Measurements from ENCODE around the gene IFI35. TPM values are rescaled to one million over a fixed set of nuclear protein-coding genes. Genes with fewer than 3 reads are reported as not detected.

Gene IFI35
- polyA plus RNA-seq, 1 of the 3 experiments (the other 2 are of a cell fraction): 17.6 TPM

DNA sequence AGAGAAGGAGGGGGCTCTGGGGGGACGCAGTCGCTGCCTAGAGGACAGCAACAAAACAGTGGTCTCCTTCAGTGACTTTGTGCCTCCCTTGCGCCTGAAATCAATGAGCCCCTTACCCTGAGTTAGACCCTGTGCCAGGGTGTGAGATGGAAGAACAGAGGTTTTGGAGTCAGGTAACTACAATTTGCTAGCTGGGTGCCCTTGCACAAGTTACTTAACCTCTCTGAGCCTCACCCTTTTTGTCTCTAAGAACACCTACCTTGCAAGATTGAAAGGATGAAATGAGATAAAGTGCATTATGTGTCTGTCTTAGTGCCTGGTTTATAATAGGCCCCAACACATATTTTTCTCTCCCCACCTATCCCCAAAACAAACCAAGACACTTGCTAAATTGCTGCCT lies 28.3 kb downstream of the IFI35 start:
- DNase-seq: no peak
- Histone ChIP-seq H3K9me2 (no peaks in the 10 kb centered on the region), H3K79me2 (ENCODE audit: insufficient read depth) (no peaks in the 10 kb centered on the region), H3K27ac (ENCODE audit: low read depth in 2 of 2, low read length in 1 of 2) (no peak overlapping the region), H4K20me1 (ENCODE audit: insufficient read depth) (no peaks in the 10 kb centered on the region), H3K9ac (no peak overlapping the region), H3F3A (replicated peaks; ENCODE audit: insufficient read depth) (no peaks in the 10 kb centered on the region), H3K27me3 (ENCODE audit: insufficient read depth) (no peaks in the 10 kb centered on the region), H2AFZ (ENCODE audit: low read depth) (no peak overlapping the region), H3K4me2 (no peak overlapping the region), H3K9me3 (no peaks in the 10 kb centered on the region), H3K4me3 (ENCODE audit: low read depth in 2 of 2, low read length in 1 of 2) (no peak overlapping the region), H3K36me3 (replicated peaks in 1 of 2; ENCODE audit: control insufficient read depth in 1 of 2, insufficient read depth in 2 of 2, low read length in 1 of 2) (no peaks in the 10 kb centered on the region), H3K4me1 (ENCODE audit: control insufficient read depth in 1 of 2, insufficient read depth in 2 of 2, low read depth in 1 of 2, low read length in 1 of 2) (peaks cover 0 to 14% of the 10 kb centered on the region in 2 experiments; a peak in 1 of 4 replicates)
- ChIA-PET POLR2A (interaction anchor here (1.7 kb wide), 1 partner anchor 10 kb away, joined by 9 read pairs; the partner anchor contains the start of gene RND2), CTCF (interaction anchor here (1.0 to 1.7 kb wide), 3 partner anchors 9 to 10 kb away, joined by 3 to 7 read pairs (median 3); partner anchors contain the start of gene RND2)
- TF ChIP-seq RAD21 (IDR thresholded peaks at IDR 0.05; ENCODE audit: low read length): no peak
- TF ChIP-seq GATA2 (CRISPR knock-in tag; IDR thresholded peaks at IDR 0.05): no peak
- WGBS (ENCODE audit: low lambda C conversion rate): 92% methylated on average over 2 of the region's 3 CpGs

DNA sequence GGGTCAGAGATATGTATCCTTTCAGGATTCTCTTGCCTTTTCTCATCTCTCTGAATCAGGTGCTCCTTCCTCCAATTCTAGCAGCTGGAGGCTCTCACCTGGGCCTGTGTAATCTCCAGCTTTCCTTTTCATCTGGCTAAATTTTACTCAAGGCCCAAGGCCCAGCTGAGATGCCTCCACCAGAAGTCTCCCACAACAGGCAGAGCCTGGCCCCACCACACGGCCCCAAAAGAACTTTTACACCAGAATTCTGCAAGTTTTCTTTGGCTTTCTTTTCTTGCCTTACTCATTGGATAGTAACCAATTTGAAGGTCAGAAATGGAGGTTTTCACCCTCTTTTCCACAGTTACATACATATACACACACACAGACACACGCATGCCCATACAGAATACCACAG lies 33.1 kb downstream of the IFI35 start:
- Histone ChIP-seq H4K20me1 (ENCODE audit: insufficient read depth) (no peaks in the 10 kb centered on the region), H3K9me3 (no peaks in the 10 kb centered on the region), H3K79me2 (ENCODE audit: insufficient read depth) (no peaks in the 10 kb centered on the region), H3K4me3 (ENCODE audit: low read depth in 2 of 2, low read length in 1 of 2) (no peak overlapping the region), H3K9me2 (no peaks in the 10 kb centered on the region), H3K4me1 (ENCODE audit: control insufficient read depth in 1 of 2, insufficient read depth in 2 of 2, low read depth in 1 of 2, low read length in 1 of 2) (peaks cover 0 to 7% of the 10 kb centered on the region in 2 experiments; a peak in 1 of 4 replicates), H3K27me3 (ENCODE audit: insufficient read depth) (no peaks in the 10 kb centered on the region), H3K4me2 (no peak overlapping the region), H3K36me3 (replicated peaks in 1 of 2; ENCODE audit: control insufficient read depth in 1 of 2, insufficient read depth in 2 of 2, low read length in 1 of 2) (no peaks in the 10 kb centered on the region), H2AFZ (ENCODE audit: low read depth) (no peak overlapping the region), H3K9ac (no peak overlapping the region), H3F3A (replicated peaks; ENCODE audit: insufficient read depth) (no peaks in the 10 kb centered on the region), H3K27ac (ENCODE audit: low read depth in 2 of 2, low read length in 1 of 2) (no peak overlapping the region)
- 100% methylated on average over 2 of the region's 2 CpGs for WGBS (ENCODE audit: low lambda C conversion rate)
- CTCF ChIA-PET: interaction anchor here (1.1 kb wide), 1 partner anchor 15 kb away, joined by 3 read pairs; no protein-coding TSS in a partner anchor
- no peak for DNase-seq
- no peak for TF ChIP-seq RAD21 (IDR thresholded peaks at IDR 0.05; ENCODE audit: low read length)
- TF ChIP-seq FOXM1 (IDR thresholded peaks at IDR 0.05; ENCODE audit: low read depth): no peak
- no peak for TF ChIP-seq NRF1 (IDR thresholded peaks at IDR 0.05; ENCODE audit: low read depth, low read length)
- TF ChIP-seq, protein P1, sequence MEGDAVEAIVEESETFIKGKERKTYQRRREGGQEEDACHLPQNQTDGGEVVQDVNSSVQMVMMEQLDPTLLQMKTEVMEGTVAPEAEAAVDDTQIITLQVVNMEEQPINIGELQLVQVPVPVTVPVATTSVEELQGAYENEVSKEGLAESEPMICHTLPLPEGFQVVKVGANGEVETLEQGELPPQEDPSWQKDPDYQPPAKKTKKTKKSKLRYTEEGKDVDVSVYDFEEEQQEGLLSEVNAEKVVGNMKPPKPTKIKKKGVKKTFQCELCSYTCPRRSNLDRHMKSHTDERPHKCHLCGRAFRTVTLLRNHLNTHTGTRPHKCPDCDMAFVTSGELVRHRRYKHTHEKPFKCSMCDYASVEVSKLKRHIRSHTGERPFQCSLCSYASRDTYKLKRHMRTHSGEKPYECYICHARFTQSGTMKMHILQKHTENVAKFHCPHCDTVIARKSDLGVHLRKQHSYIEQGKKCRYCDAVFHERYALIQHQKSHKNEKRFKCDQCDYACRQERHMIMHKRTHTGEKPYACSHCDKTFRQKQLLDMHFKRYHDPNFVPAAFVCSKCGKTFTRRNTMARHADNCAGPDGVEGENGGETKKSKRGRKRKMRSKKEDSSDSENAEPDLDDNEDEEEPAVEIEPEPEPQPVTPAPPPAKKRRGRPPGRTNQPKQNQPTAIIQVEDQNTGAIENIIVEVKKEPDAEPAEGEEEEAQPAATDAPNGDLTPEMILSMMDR (IDR thresholded peaks at IDR 0.05): no peak
- no peak for TF ChIP-seq GATA2 (CRISPR knock-in tag; IDR thresholded peaks at IDR 0.05)
- no peak for TF ChIP-seq ELF1 (IDR thresholded peaks at IDR 0.05)
- TF ChIP-seq, protein P2, sequence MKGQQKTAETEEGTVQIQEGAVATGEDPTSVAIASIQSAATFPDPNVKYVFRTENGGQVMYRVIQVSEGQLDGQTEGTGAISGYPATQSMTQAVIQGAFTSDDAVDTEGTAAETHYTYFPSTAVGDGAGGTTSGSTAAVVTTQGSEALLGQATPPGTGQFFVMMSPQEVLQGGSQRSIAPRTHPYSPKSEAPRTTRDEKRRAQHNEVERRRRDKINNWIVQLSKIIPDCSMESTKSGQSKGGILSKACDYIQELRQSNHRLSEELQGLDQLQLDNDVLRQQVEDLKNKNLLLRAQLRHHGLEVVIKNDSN (IDR thresholded peaks at IDR 0.05; ENCODE audit: borderline replicate concordance, low read depth): no peak
- TF ChIP-seq FOSL2 (IDR thresholded peaks at IDR 0.05; ENCODE audit: borderline replicate concordance, low read depth): no peak
- TF ChIP-seq, protein P3, sequence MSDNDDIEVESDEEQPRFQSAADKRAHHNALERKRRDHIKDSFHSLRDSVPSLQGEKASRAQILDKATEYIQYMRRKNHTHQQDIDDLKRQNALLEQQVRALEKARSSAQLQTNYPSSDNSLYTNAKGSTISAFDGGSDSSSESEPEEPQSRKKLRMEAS (IDR thresholded peaks at IDR 0.05; ENCODE audit: low read depth): no peak
- TF ChIP-seq RCOR1 (IDR thresholded peaks at IDR 0.05; ENCODE audit: low read length): no peak
- TF ChIP-seq NFIC (IDR thresholded peaks at IDR 0.05; ENCODE audit: borderline replicate concordance): no peak
- no peak for TF ChIP-seq FOXJ3 (CRISPR knock-in tag; IDR thresholded peaks at IDR 0.05)
- no peak for TF ChIP-seq SMC3 (IDR thresholded peaks at IDR 0.05; ENCODE audit: low read depth, low read length)
- TF ChIP-seq CHD2 (IDR thresholded peaks at IDR 0.05; ENCODE audit: low read length, partially characterized antibody): no peak
- TF ChIP-seq, protein P4, sequence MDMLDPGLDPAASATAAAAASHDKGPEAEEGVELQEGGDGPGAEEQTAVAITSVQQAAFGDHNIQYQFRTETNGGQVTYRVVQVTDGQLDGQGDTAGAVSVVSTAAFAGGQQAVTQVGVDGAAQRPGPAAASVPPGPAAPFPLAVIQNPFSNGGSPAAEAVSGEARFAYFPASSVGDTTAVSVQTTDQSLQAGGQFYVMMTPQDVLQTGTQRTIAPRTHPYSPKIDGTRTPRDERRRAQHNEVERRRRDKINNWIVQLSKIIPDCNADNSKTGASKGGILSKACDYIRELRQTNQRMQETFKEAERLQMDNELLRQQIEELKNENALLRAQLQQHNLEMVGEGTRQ (IDR thresholded peaks at IDR 0.05; ENCODE audit: borderline replicate concordance, low read depth, low read length): no peak
- TF ChIP-seq, protein P5, sequence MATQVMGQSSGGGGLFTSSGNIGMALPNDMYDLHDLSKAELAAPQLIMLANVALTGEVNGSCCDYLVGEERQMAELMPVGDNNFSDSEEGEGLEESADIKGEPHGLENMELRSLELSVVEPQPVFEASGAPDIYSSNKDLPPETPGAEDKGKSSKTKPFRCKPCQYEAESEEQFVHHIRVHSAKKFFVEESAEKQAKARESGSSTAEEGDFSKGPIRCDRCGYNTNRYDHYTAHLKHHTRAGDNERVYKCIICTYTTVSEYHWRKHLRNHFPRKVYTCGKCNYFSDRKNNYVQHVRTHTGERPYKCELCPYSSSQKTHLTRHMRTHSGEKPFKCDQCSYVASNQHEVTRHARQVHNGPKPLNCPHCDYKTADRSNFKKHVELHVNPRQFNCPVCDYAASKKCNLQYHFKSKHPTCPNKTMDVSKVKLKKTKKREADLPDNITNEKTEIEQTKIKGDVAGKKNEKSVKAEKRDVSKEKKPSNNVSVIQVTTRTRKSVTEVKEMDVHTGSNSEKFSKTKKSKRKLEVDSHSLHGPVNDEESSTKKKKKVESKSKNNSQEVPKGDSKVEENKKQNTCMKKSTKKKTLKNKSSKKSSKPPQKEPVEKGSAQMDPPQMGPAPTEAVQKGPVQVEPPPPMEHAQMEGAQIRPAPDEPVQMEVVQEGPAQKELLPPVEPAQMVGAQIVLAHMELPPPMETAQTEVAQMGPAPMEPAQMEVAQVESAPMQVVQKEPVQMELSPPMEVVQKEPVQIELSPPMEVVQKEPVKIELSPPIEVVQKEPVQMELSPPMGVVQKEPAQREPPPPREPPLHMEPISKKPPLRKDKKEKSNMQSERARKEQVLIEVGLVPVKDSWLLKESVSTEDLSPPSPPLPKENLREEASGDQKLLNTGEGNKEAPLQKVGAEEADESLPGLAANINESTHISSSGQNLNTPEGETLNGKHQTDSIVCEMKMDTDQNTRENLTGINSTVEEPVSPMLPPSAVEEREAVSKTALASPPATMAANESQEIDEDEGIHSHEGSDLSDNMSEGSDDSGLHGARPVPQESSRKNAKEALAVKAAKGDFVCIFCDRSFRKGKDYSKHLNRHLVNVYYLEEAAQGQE (IDR thresholded peaks at IDR 0.05; ENCODE audit: low read depth, low read length): no peak
- no peak for TF ChIP-seq EZH2phosphoT487 (IDR thresholded peaks at IDR 0.05; ENCODE audit: borderline replicate concordance, low read depth)
- no peak for TF ChIP-seq TCF12 (IDR thresholded peaks at IDR 0.05)
- no peak for TF ChIP-seq TAF1 (IDR thresholded peaks at IDR 0.05; ENCODE audit: borderline replicate concordance, low read depth, low read length)
- POLR2A ChIA-PET: no interaction called here

All from SK-N-SH (cell line).